ENCODE data around the gene POLR3C. TPM values are rescaled to one million over a fixed set of nuclear protein-coding genes. Genes with fewer than 3 reads are reported as not detected.
"Not testable (repeated sequence)": the region's sequence is repeated elsewhere in the genome, so short reads cannot be mapped to it uniquely, and the experiment has no call there.

The POLR3C gene
- total and polyA plus RNA-seq, 7 donors = 9.0 to 37.7 (median 18.3) TPM

GRCh38 chr1:145806844-145807243 is 17.2 kb upstream of the POLR3C start:
- Histone ChIP-seq H3K4me3 (no peak overlapping the region), H3K27ac (no peak overlapping the region), H3K36me3 (no peaks in the 10 kb centered on the region), H3K27me3 (no peaks in the 10 kb centered on the region), H3K9me3 (no peaks in the 10 kb centered on the region), H3K4me1 (peaks cover 0 to 46% (median 24%) of the 10 kb centered on the region in 4 donors)
- intact Hi-C loops (cut with DNase I) = no loop called here
- TF ChIP-seq EP300 (IDR thresholded peaks at IDR 0.05) (no peak), CTCF (IDR thresholded peaks at IDR 0.05) (no peak), POLR2AphosphoS5 (IDR thresholded peaks at IDR 0.05) (no peak), POLR2A (IDR thresholded peaks at IDR 0.05) (no peak)
- DNase-seq = no peak
- 94 to 97% methylated on average over 7 of the region's 7 CpGs for WGBS, 2 donors

- H3K9me3 ChIP-seq; H3K4me3 ChIP-seq; H3K27me3 ChIP-seq; H3K36me3 ChIP-seq; intact Hi-C loops (cut with DNase I); H3K4me1 ChIP-seq; DNase-seq; H3K27ac ChIP-seq: not testable (repeated sequence)
- WGBS, 2 donors = 78 to 80% methylated on average over 5 of the region's 6 CpGs
Measured at GRCh38 chr1:145812977-145813810, 10.8 kb upstream of the POLR3C start.

- intact Hi-C loops (cut with DNase I); H3K4me3 ChIP-seq; H3K27me3 ChIP-seq; DNase-seq; H3K9me3 ChIP-seq; H3K4me1 ChIP-seq; H3K36me3 ChIP-seq: not testable (repeated sequence)
- 47 to 79% methylated on average over 4 of the region's 6 CpGs for WGBS, 2 donors
- peak overlapping the region in 1 of 4 donors; percentile 60 for H3K27ac ChIP-seq
Measured at GRCh38 chr1:145818095-145818494, 5.9 kb upstream of the POLR3C start.

GRCh38 chr1:145822779-145823331 is 1.1 kb upstream of the POLR3C start:
- intact Hi-C loops (cut with DNase I); H3K27me3 ChIP-seq; DNase-seq; H3K9me3 ChIP-seq: not testable (repeated sequence)
- Histone ChIP-seq H3K36me3 (peaks cover 7 to 20% (median 13%) of the 10 kb centered on the region in 4 donors), H3K4me1 (peaks cover 0 to 22% (median 12%) of the 10 kb centered on the region in 4 donors), H3K4me3 (peak overlapping the region in 2 of 4 donors; percentile 66 to 72), H3K27ac (peak overlapping the region in 2 of 4 donors; percentile 63 to 91)
- 0 to 29% methylated on average over 4 of the region's 16 CpGs for WGBS, 2 donors

- H3K4me1 ChIP-seq = peaks cover 0 to 22% (median 12%) of the 10 kb centered on the region in 4 donors
- no peaks in the 10 kb centered on the region for H3K27me3 ChIP-seq
- H3K4me3 ChIP-seq = peak overlapping the region; percentile 66 to 89 (median 70)
- DNase-seq = no peak
- intact Hi-C loops (cut with DNase I) = no loop called here
- H3K9me3 ChIP-seq = no peaks in the 10 kb centered on the region
- 0% methylated on average over 7 of the region's 7 CpGs for WGBS, 2 donors
- H3K27ac ChIP-seq = peak overlapping the region; percentile 86 to 91 (median 90)
- TF ChIP-seq POLR2A (IDR thresholded peaks at IDR 0.05) = no peak
- no peak for TF ChIP-seq CTCF (IDR thresholded peaks at IDR 0.05)
- no peak for TF ChIP-seq POLR2AphosphoS5 (IDR thresholded peaks at IDR 0.05)
- no peak for TF ChIP-seq EP300 (IDR thresholded peaks at IDR 0.05)
- peaks cover 12 to 36% (median 26%) of the 10 kb centered on the region in 4 donors for H3K36me3 ChIP-seq
Measured at GRCh38 chr1:145824499-145824842, 471 bp downstream of the POLR3C start.

- DNase-seq = no peak
- intact Hi-C loops (cut with DNase I) = no loop called here
- Histone ChIP-seq H3K36me3 (peaks cover 16 to 52% (median 38%) of the 10 kb centered on the region in 4 donors), H3K4me3 (no peak overlapping the region), H3K4me1 (peaks cover 0 to 22% (median 12%) of the 10 kb centered on the region in 4 donors), H3K27me3 (no peaks in the 10 kb centered on the region), H3K27ac (no peak overlapping the region), H3K9me3 (no peaks in the 10 kb centered on the region)
- TF ChIP-seq EP300 (IDR thresholded peaks at IDR 0.05) (no peak), CTCF (IDR thresholded peaks at IDR 0.05) (no peak), POLR2A (IDR thresholded peaks at IDR 0.05) (no peak), POLR2AphosphoS5 (IDR thresholded peaks at IDR 0.05) (no peak)
- WGBS, 2 donors = 93 to 96% methylated on average over 2 of the region's 2 CpGs
Measured at GRCh38 chr1:145826030-145826429, 2.0 kb downstream of the POLR3C start.
